H9 (cell line): ENCODE data around the gene CXorf66. TPM values are rescaled to one million over a fixed set of nuclear protein-coding genes. Genes with fewer than 3 reads are reported as not detected.

Experiments used
- DNase-seq: peaks from one replicate; pipeline ENCODE4 v3.0.0-alpha.2; 2017
- H2AFZ ChIP-seq: one replicate; pipeline ENCODE4 v1.6.1; 2013; ENCODE audit warnings: mild to moderate bottlenecking, low read length, control low read depth, moderate library complexity
- H2AK5ac ChIP-seq: 2 replicates; pipeline ENCODE4 v1.6.1; 2013; ENCODE audit warnings: low read length, control low read depth, mixed read lengths; ENCODE audit not compliant: insufficient read length
- H2BK120ac ChIP-seq: one replicate; pipeline ENCODE4 v1.6.1; 2013; ENCODE audit warnings: low read depth, mild to moderate bottlenecking, low read length, control low read depth, inconsistent platforms; ENCODE audit not compliant: poor library complexity, severe bottlenecking
- H2BK12ac ChIP-seq: 2 replicates; pipeline ENCODE4 v1.6.1; 2013; ENCODE audit warnings: low read length, control low read depth, mixed read lengths, low read depth; ENCODE audit not compliant: insufficient read length
- H2BK15ac ChIP-seq: 2 replicates; pipeline ENCODE4 v1.6.1; 2013; ENCODE audit warnings: low read depth, low read length, control low read depth
- H2BK20ac ChIP-seq: one replicate; pipeline ENCODE4 v1.6.1; 2013; ENCODE audit warnings: low read depth, mild to moderate bottlenecking, low read length, control low read depth, inconsistent platforms; ENCODE audit not compliant: poor library complexity, severe bottlenecking
- H2BK5ac ChIP-seq: 2 replicates; pipeline ENCODE4 v1.6.1; 2013; ENCODE audit warnings: low read length, control low read depth, mixed read lengths; ENCODE audit not compliant: insufficient read length
- H3K14ac ChIP-seq: 2 replicates; pipeline ENCODE4 v1.6.1; 2013; ENCODE audit warnings: low read length, control low read depth; ENCODE audit not compliant: insufficient read depth
- H3K18ac ChIP-seq: 2 replicates; pipeline ENCODE4 v1.6.1; 2013; ENCODE audit warnings: low read depth, mild to moderate bottlenecking, mixed read lengths, low read length, control low read depth; ENCODE audit not compliant: insufficient read length
- H3K23ac ChIP-seq: 2 replicates; pipeline ENCODE4 v1.6.1; 2013; ENCODE audit warnings: low read length, control low read depth, mixed read lengths, low read depth; ENCODE audit not compliant: insufficient read length
- H3K23me2 ChIP-seq: 2 replicates; pipeline ENCODE4 v1.6.1; 2013; ENCODE audit warnings: low read depth, mild to moderate bottlenecking, mixed read lengths, low read length, control low read depth; ENCODE audit not compliant: insufficient read length, poor library complexity, severe bottlenecking
- H3K27ac ChIP-seq: 2 replicates; pipeline ENCODE4 v1.5.1; 2013; ENCODE audit warnings: low read length, control low read depth, mixed read lengths, low read depth; ENCODE audit not compliant: insufficient read length
- H3K27me3 ChIP-seq: 2 replicates; pipeline ENCODE4 v1.6.1; 2013; ENCODE audit warnings: low read length, control low read depth, inconsistent platforms; ENCODE audit not compliant: insufficient read depth
- H3K4ac ChIP-seq: 2 replicates; pipeline ENCODE4 v1.6.1; 2013; ENCODE audit warnings: low read depth, mild to moderate bottlenecking, control low read depth, inconsistent platforms, low read length, moderate library complexity
- H3K4me1 ChIP-seq: 2 replicates; pipeline ENCODE4 v1.6.1; 2013; ENCODE audit warnings: low read length, control low read depth, inconsistent platforms; ENCODE audit not compliant: insufficient read depth
- H3K4me2 ChIP-seq: 2 replicates; pipeline ENCODE4 v1.6.1; 2013; ENCODE audit warnings: low read length, control low read depth, mixed read lengths; ENCODE audit not compliant: insufficient read length, insufficient read depth
- H3K56ac ChIP-seq: 2 replicates; pipeline ENCODE4 v1.6.1; 2013; ENCODE audit warnings: low read depth, mild to moderate bottlenecking, mixed read lengths, low read length, control low read depth; ENCODE audit not compliant: insufficient read length
- H3K79me1 ChIP-seq: 2 replicates; pipeline ENCODE4 v1.6.1; 2013; ENCODE audit warnings: low read depth, mild to moderate bottlenecking, moderate library complexity, low read length, control low read depth, inconsistent platforms; ENCODE audit not compliant: insufficient read depth, poor library complexity, severe bottlenecking
- H3K79me2 ChIP-seq: 2 replicates; pipeline ENCODE4 v1.6.1; 2013; ENCODE audit warnings: low read length, control low read depth, inconsistent platforms; ENCODE audit not compliant: insufficient read depth
- H3K9ac ChIP-seq: 2 replicates; pipeline ENCODE4 v1.6.1; 2013; ENCODE audit warnings: low read length, control low read depth, mixed read lengths; ENCODE audit not compliant: insufficient read length; ENCODE audit errors: extremely low read depth
- H3K9me3 ChIP-seq: one replicate; pipeline ENCODE4 v1.6.1; 2013; ENCODE audit warnings: low read depth, low read length, inconsistent platforms; ENCODE audit not compliant: control insufficient read depth
- H3T11ph ChIP-seq: one replicate; pipeline ENCODE4 v1.6.1; 2013; ENCODE audit warnings: mild to moderate bottlenecking, low read length, control low read depth, inconsistent platforms
- H4K20me1 ChIP-seq: one replicate; pipeline ENCODE4 v1.6.1; 2013; ENCODE audit not compliant: control insufficient read depth, insufficient read length, insufficient read depth
- H4K5ac ChIP-seq: 2 replicates; pipeline ENCODE4 v1.6.1; 2013; ENCODE audit warnings: low read depth, mild to moderate bottlenecking, mixed read lengths, low read length, control low read depth; ENCODE audit not compliant: insufficient read length
- H4K8ac ChIP-seq: replicated peaks from 2 replicates; pipeline ENCODE4 v1.6.1; 2013; ENCODE audit warnings: low read length, control low read depth, mixed read lengths, low read depth; ENCODE audit not compliant: insufficient read length
- H4K91ac ChIP-seq: 2 replicates; pipeline ENCODE4 v1.6.1; 2013; ENCODE audit warnings: low read depth, mild to moderate bottlenecking, moderate library complexity, mixed read lengths, low read length, control low read depth; ENCODE audit not compliant: insufficient read length
- H3K27ac Mint-ChIP-seq, 3 experiments: 2 replicates in 2 of 3; 3 replicates in 1 of 3; pipeline ENCODE4 v1.8.0; 2020 to 2021; ENCODE audit warnings: mixed read lengths in 3 of 3, mild to moderate bottlenecking in 1 of 3, moderate library complexity in 1 of 3
- H3K27me3 Mint-ChIP-seq: 2 replicates; pipeline ENCODE4 v1.8.0; 2021; ENCODE audit warnings: low read depth, mild to moderate bottlenecking, moderate library complexity, mixed read lengths
- H3K36me3 Mint-ChIP-seq, 3 experiments: 2 replicates in 2 of 3; 3 replicates in 1 of 3; pipeline ENCODE4 v1.8.0; 2020 to 2021; ENCODE audit warnings: low read depth in 3 of 3, mixed read lengths in 3 of 3; ENCODE audit not compliant: insufficient read depth in 1 of 3
- H3K4me1 Mint-ChIP-seq, 2 experiments: 2 replicates each; pipeline ENCODE4 v1.8.0; 2020; ENCODE audit warnings: mixed read lengths in 2 of 2
- H3K4me3 Mint-ChIP-seq, 2 experiments: 2 replicates in 1 of 2; 3 replicates in 1 of 2; pipeline ENCODE4 v1.8.0; 2020 to 2021; ENCODE audit warnings: mild to moderate bottlenecking in 2 of 2, mixed read lengths in 2 of 2, moderate library complexity in 1 of 2
- H3K9me3 Mint-ChIP-seq, 2 experiments: 2 replicates in 1 of 2; 3 replicates in 1 of 2; pipeline ENCODE4 v1.8.0; 2020; ENCODE audit warnings: mild to moderate bottlenecking in 2 of 2, mixed read lengths in 2 of 2, moderate library complexity in 1 of 2
- WGBS: extraction: QIAGEN DNeasy Blood & Tissue Kit; methylation state at CpG from one replicate; pipeline ENCODE4 v1.1.7; 2013; ENCODE audit warnings: missing lambda C conversion rate, low lambda C conversion rate, mixed read lengths; ENCODE audit not compliant: insufficient read length; ENCODE audit errors: extremely low coverage; 5-methylcytosine and 5-hydroxymethylcytosine counted together
- total RNA-seq: library from RNA; stranded (reverse); gene quantifications from 2 replicates; pipeline ENCODE4 v1.2.1, GENCODE V29; 2021
- TF ChIP-seq, protein P1 (sequence below): fragments of 200-600 bp; sonication (generic); conservative IDR thresholded peaks from 3 replicates; pipeline ENCODE4 v1.8.0; 2021; ENCODE audit warnings: antibody characterized with exemption, mild to moderate bottlenecking

The CXorf66 gene
- total RNA-seq, 1 experiment from 2014 or later: not detected

- H3K18ac ChIP-seq: no peak overlapping the region
- Mint-ChIP-seq H3K4me1 (peaks cover 12 to 25% of the 10 kb centered on the region in 2 experiments), H3K27ac (no peak overlapping the region), H3K4me3 (no peak overlapping the region), H3K27me3 (no peaks in the 10 kb centered on the region), H3K9me3 (peaks cover 0 to 51% of the 10 kb centered on the region in 2 experiments; a peak in 2 of 5 replicates), H3K36me3 (peaks cover 0 to 2% (median 0%) of the 10 kb centered on the region in 3 experiments; a peak in 2 of 7 replicates)
- H3K4me2 ChIP-seq: no peak overlapping the region
- no peak overlapping the region for H2BK5ac ChIP-seq
- H3K23ac ChIP-seq: no peak overlapping the region
- no peaks in the 10 kb centered on the region for H3K79me1 ChIP-seq
- H2AFZ ChIP-seq: no peak overlapping the region
- H2BK120ac ChIP-seq: no peak overlapping the region
- H2BK15ac ChIP-seq: no peak overlapping the region
- no peak overlapping the region for H2BK20ac ChIP-seq
- H3K9ac ChIP-seq: no peak overlapping the region
- H3K56ac ChIP-seq: no peak overlapping the region
- no peak overlapping the region for H4K91ac ChIP-seq
- no peak overlapping the region for H3K14ac ChIP-seq
- no peaks in the 10 kb centered on the region for H3K23me2 ChIP-seq
- WGBS: no CpG with 5 or more reads among the region's 3 CpGs
- no peak overlapping the region for H4K8ac ChIP-seq
- H3K4ac ChIP-seq: no peak overlapping the region
- peaks cover 7% of the 10 kb centered on the region; the same call in 1 of the 2 replicates for H3K79me2 ChIP-seq
- no peak overlapping the region for H2AK5ac ChIP-seq
- TF ChIP-seq, protein P1, sequence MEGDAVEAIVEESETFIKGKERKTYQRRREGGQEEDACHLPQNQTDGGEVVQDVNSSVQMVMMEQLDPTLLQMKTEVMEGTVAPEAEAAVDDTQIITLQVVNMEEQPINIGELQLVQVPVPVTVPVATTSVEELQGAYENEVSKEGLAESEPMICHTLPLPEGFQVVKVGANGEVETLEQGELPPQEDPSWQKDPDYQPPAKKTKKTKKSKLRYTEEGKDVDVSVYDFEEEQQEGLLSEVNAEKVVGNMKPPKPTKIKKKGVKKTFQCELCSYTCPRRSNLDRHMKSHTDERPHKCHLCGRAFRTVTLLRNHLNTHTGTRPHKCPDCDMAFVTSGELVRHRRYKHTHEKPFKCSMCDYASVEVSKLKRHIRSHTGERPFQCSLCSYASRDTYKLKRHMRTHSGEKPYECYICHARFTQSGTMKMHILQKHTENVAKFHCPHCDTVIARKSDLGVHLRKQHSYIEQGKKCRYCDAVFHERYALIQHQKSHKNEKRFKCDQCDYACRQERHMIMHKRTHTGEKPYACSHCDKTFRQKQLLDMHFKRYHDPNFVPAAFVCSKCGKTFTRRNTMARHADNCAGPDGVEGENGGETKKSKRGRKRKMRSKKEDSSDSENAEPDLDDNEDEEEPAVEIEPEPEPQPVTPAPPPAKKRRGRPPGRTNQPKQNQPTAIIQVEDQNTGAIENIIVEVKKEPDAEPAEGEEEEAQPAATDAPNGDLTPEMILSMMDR: no peak
- no peaks in the 10 kb centered on the region for H3K27me3 ChIP-seq
- no peak overlapping the region for H4K5ac ChIP-seq
- no peak for DNase-seq
- no peak overlapping the region for H2BK12ac ChIP-seq
- no peaks in the 10 kb centered on the region for H3K9me3 ChIP-seq
- no peaks in the 10 kb centered on the region for H4K20me1 ChIP-seq
- no peak overlapping the region for H3T11ph ChIP-seq
- H3K4me1 ChIP-seq: peaks cover 3% of the 10 kb centered on the region; the same call in 1 of the 2 replicates
- no peak overlapping the region for H3K27ac ChIP-seq
Measured at GRCh38 chrX:139909712-139910111, 55.6 kb downstream of the CXorf66 start.
